ENCODE results near the gene CPNE4.
"Not testable (repeated sequence)": the region's sequence is repeated elsewhere in the genome, so short reads cannot be mapped to it uniquely, and the experiment has no call there.

The CPNE4 gene

GRCh38 chr3:132034486-132035464 is at the start of gene CPNE4:
TSS of gene CPNE4 (minus strand) at chr3:132035014.
- peak; percentile 79 for DNase-seq (ENCODE audit: low spot score)

- DNase-seq (ENCODE audit: low spot score) = no peak
These were observed 48.9 kb upstream of the CPNE4 start for GRCh38 chr3:132083583-132084279.

- no peak for DNase-seq (ENCODE audit: low spot score)
These were observed 48.3 kb upstream of the CPNE4 start for GRCh38 chr3:132083159-132083558.

- no peak for DNase-seq (ENCODE audit: low spot score)
These were observed 44.3 kb upstream of the CPNE4 start for GRCh38 chr3:132079147-132079546.

GRCh38 chr3:132073771-132074170 is 39.0 kb upstream of the CPNE4 start:
- DNase-seq (ENCODE audit: low spot score) = no peak

GRCh38 chr3:132071043-132071442 is 36.2 kb upstream of the CPNE4 start:
- no peak for DNase-seq (ENCODE audit: low spot score)

- DNase-seq (ENCODE audit: low spot score) = no peak
These were observed 29.3 kb upstream of the CPNE4 start for GRCh38 chr3:132064114-132064513.

- no peak for DNase-seq (ENCODE audit: low spot score)
These were observed 27.7 kb upstream of the CPNE4 start for GRCh38 chr3:132062535-132062934.

- no peak for DNase-seq (ENCODE audit: low spot score)
These were observed 21.1 kb upstream of the CPNE4 start for GRCh38 chr3:132055872-132056271.

GRCh38 chr3:132047209-132047608 is 12.4 kb upstream of the CPNE4 start:
- DNase-seq (ENCODE audit: low spot score) = no peak

GRCh38 chr3:132044874-132045273 is 10.1 kb upstream of the CPNE4 start:
- DNase-seq (ENCODE audit: low spot score) = not testable (repeated sequence)

- no peak for DNase-seq (ENCODE audit: low spot score)
These were observed 7.9 kb upstream of the CPNE4 start for GRCh38 chr3:132042681-132043080.

GRCh38 chr3:132038198-132038825 is 3.5 kb upstream of the CPNE4 start:
- DNase-seq (ENCODE audit: low spot score) = peak; percentile 27

GRCh38 chr3:132037581-132037980 is 2.8 kb upstream of the CPNE4 start:
- DNase-seq (ENCODE audit: low spot score) = no peak

- DNase-seq (ENCODE audit: low spot score) = no peak
These were observed 2.2 kb upstream of the CPNE4 start for GRCh38 chr3:132037056-132037455.

GRCh38 chr3:132034097-132034485 is 723 bp downstream of the CPNE4 start:
- DNase-seq (ENCODE audit: low spot score) = no peak

GRCh38 chr3:132033471-132033870 is 1.3 kb downstream of the CPNE4 start:
- DNase-seq (ENCODE audit: low spot score) = no peak

- no peak for DNase-seq (ENCODE audit: low spot score)
These were observed 1.9 kb downstream of the CPNE4 start for GRCh38 chr3:132032959-132033358.

GRCh38 chr3:132029182-132029902 is 5.5 kb downstream of the CPNE4 start:
- peak; percentile 61 for DNase-seq (ENCODE audit: low spot score)

- DNase-seq (ENCODE audit: low spot score) = no peak
These were observed 11.9 kb downstream of the CPNE4 start for GRCh38 chr3:132022914-132023313.

GRCh38 chr3:132020058-132020457 is 14.8 kb downstream of the CPNE4 start:
- no peak for DNase-seq (ENCODE audit: low spot score)

- DNase-seq (ENCODE audit: low spot score) = no peak
These were observed 17.7 kb downstream of the CPNE4 start for GRCh38 chr3:132017137-132017536.
